ENCODE data around the gene CORO2A.

- TF ChIP-seq CTCF (IDR thresholded peaks at IDR 0.05; ENCODE audit: low read depth, low read length): no peak
- no peak for TF ChIP-seq EZH2phosphoT487 (IDR thresholded peaks at IDR 0.05; ENCODE audit: low read depth)
Observed at GRCh38 chr9:98108531-98109031, 83.9 kb downstream of the CORO2A start.

Data from OCI-LY3 (cell line).